Pancreas (tissue), 10 donors: Measurements from ENCODE around the gene UBE2D3. TPM values are rescaled to one million over a fixed set of nuclear protein-coding genes. Genes with fewer than 3 reads are reported as not detected.
A peak's percentile ranks its signal among the peaks of the same experiment; 100 is the strongest.

Experiments
- ATAC-seq, 4 donors: fragments of 200-7000 bp; cut with Tn5 transposase; one replicate each; pipeline versions ENCODE4 v1.8.0 to v1.9.1; 2020; ENCODE audit warnings: mild to moderate bottlenecking in 4 of 4, moderate library complexity in 4 of 4
- DNase-seq, 6 donors: peaks; one replicate each; pipeline ENCODE4 v3.0.0-alpha.2; 2020
- FAIRE-seq: peaks from 2 replicates; lab custom pipeline; 2012; peaks lifted over from hg19 to GRCh38; lab: Jason Lieb, UNC
- H3K27ac ChIP-seq, 4 donors: fragments of 200-600 bp; sonication (generic); 1 replicate in 3 of 4; 2 replicates in 1 of 4; pipeline versions ENCODE4 v1.5.0 to v1.8.0; 2020
- H3K27me3 ChIP-seq, 4 donors: fragments of 200-600 bp; one replicate each; pipeline ENCODE4 v1.8.0; 2021
- H3K36me3 ChIP-seq, 3 donors: fragments of 200-600 bp; sonication (generic) in 1 of 3; one replicate each; pipeline versions ENCODE4 v1.5.0 to v1.8.0; 2020 to 2021
- H3K4me1 ChIP-seq, 3 donors: fragments of 200-600 bp; one replicate each; pipeline ENCODE4 v1.8.0; 2021
- H3K4me3 ChIP-seq, 4 donors: fragments of 200-600 bp; sonication (generic) in 2 of 4; one replicate each; pipeline versions ENCODE4 v1.5.0 to v1.8.0; 2020 to 2021
- H3K9me3 ChIP-seq, 4 donors: fragments of 200-600 bp; one replicate each; pipeline ENCODE4 v1.8.0; 2021
- WGBS, 2 donors: extraction: QIAGEN DNeasy Blood & Tissue Kit; methylation state at CpG; one replicate each; pipeline ENCODE4 v1.1.7; 2013; 5-methylcytosine and 5-hydroxymethylcytosine counted together
- intact Hi-C, 3 donors: fragments of 100-400 bp; cut with DNase I; formaldehyde crosslinking; loops; one replicate each; pipeline versions ENCODE4 v1.11.1 to v1.14.2; 2022
- polyA plus RNA-seq, 2 donors: library from polyadenylated mRNA; stranded (reverse); fragments of 200-250 nt; gene quantifications; one replicate each; pipeline ENCODE4 v1.2.3, GENCODE V29; 2013
- total RNA-seq, 6 donors: library from RNA; stranded (reverse); fragmentation: NEBNext Ultra II Directional in 4 of 6; extraction: Animal tissue kit (Norgen Biotek cat#: 25700) in 4 of 6; gene quantifications; one replicate each; pipeline versions ENCODE4 v1.2.1 to v1.2.4, GENCODE V29; 2021 to 2023
- TF ChIP-seq, protein P1 (sequence below), 4 donors: fragments of 200-600 bp; sonication (generic) in 3 of 4; IDR thresholded peaks; one replicate each; pipeline versions ENCODE4 v1.5.0 to v1.8.0; 2021; ENCODE audit warnings: antibody characterized with exemption in 4 of 4
- donor health status: healthy with polysubstance abuse.
- donor health status: DM: no; HTN: no; CAD: no; lungs with moderate emphysema.
- donor health status: DM: no; HTN: no; CAD: no.
- donor health status: control.
- donor health status: control.
- donor health status: Bipolar disorder and iron deficiency.
- donor health status: DM: yes; HTN: yes; CAD: no.
- donor health status: DM: no; HTN: no; CAD: no.
- donor health status: DM: no; HTN: no; CAD: no.
- donor health status: DM: yes; HTN: yes; CAD: no.

Gene UBE2D3
- total and polyA plus RNA-seq, 8 donors: 90.6 to 141 (median 130) TPM

DNA sequence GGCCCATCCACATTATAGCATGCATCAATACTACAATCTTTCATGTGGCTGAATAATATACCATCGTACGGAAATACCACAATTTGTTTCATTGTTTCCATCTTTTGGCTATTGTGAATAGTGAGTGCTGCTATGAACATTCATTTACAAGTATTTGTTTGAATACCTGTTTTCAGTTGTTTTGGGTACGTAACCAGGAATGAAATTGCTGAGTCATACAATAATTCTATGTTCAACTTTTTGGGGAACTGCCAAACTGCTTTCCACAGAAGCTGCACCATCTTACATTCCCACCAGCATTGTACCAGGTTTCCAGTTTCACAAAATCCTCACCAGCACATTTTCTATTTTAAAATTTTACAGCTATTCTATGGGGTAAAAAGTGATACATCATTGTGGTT is 38.0 kb downstream of the UBE2D3 start:
- intact Hi-C loops: no loop called here
- no peak for DNase-seq
- Histone ChIP-seq H3K4me1 (no peaks in the 10 kb centered on the region), H3K27me3 (no peaks in the 10 kb centered on the region), H3K27ac (no peak overlapping the region), H3K36me3 (no peaks in the 10 kb centered on the region), H3K9me3 (no peaks in the 10 kb centered on the region), H3K4me3 (no peak overlapping the region)
- FAIRE-seq: no peak
- TF ChIP-seq, protein P1, sequence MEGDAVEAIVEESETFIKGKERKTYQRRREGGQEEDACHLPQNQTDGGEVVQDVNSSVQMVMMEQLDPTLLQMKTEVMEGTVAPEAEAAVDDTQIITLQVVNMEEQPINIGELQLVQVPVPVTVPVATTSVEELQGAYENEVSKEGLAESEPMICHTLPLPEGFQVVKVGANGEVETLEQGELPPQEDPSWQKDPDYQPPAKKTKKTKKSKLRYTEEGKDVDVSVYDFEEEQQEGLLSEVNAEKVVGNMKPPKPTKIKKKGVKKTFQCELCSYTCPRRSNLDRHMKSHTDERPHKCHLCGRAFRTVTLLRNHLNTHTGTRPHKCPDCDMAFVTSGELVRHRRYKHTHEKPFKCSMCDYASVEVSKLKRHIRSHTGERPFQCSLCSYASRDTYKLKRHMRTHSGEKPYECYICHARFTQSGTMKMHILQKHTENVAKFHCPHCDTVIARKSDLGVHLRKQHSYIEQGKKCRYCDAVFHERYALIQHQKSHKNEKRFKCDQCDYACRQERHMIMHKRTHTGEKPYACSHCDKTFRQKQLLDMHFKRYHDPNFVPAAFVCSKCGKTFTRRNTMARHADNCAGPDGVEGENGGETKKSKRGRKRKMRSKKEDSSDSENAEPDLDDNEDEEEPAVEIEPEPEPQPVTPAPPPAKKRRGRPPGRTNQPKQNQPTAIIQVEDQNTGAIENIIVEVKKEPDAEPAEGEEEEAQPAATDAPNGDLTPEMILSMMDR (IDR thresholded peaks at IDR 0.05): no peak
- WGBS, 2 donors: 65 to 68% methylated on average over 3 of the region's 3 CpGs
- ATAC-seq: peak in 2 of 4 donors; percentile 18 to 46

DNA sequence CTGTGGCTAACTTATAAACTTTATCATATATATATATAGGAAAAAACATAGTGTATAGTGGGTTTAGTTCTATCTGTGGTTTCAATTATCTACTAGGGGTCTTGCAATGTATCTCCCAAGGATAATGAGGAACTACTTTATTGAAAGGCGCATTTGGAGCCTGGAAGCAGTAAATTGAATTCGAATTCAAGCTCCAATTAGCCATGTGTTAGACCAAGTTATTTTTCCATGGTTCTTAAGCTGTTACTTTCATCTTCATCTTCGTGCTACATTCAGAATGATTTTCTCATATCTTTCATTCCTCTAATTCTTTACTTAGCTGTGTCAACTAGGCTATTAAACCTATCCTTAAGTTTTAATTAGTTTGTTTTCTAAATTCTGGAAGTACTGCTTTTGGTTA is 39.4 kb downstream of the UBE2D3 start:
- H3K27ac ChIP-seq: no peak overlapping the region
- intact Hi-C loops: no loop called here
- no peaks in the 10 kb centered on the region for H3K27me3 ChIP-seq
- no peaks in the 10 kb centered on the region for H3K9me3 ChIP-seq
- H3K36me3 ChIP-seq: no peaks in the 10 kb centered on the region
- FAIRE-seq (no peak), DNase-seq (no peak), ATAC-seq (no peak)
- no peak overlapping the region for H3K4me3 ChIP-seq
- WGBS, 2 donors: 91 to 92% methylated on average over 3 of the region's 3 CpGs
- TF ChIP-seq, protein P1 (IDR thresholded peaks at IDR 0.05): no peak
- H3K4me1 ChIP-seq: no peaks in the 10 kb centered on the region

DNA sequence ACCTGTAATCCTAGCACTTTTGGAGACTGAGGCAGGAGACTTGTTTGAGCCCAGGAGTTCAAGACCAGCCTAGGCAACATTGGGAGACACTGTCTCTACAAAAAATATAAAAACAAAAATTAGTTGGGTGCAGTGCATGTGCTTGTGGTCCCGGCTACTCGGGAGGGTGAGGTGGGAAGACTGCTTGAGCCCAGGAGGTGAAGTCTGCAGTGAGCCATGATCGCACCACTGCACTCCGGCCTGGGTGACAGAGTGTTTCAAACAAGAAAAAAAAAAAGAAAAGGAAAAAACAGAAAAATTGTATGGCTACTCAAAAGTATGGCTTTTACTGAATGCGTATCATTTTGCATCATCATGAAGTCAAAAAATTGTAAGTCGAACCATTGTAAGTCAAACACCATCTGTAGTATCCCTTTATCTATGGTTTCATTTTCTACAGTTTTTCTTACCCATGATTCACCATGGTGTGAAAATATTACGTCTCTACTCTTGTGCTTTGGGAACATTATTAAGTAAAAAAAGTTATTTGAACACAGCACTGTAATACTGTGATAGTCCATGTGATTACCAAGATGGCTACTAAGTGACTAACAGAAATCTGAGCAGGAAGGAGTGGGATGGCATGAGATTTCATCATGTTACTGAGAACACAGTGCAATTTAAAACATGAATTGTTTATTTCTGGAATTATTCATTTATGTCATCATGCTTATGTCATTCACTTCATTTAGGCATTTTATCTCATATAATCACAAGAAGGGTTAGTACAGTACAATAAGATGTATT is 40.1 kb downstream of the UBE2D3 start:
- Histone ChIP-seq H3K27me3 (no peaks in the 10 kb centered on the region), H3K4me3 (no peak overlapping the region), H3K9me3 (no peaks in the 10 kb centered on the region), H3K4me1 (no peaks in the 10 kb centered on the region), H3K36me3 (no peaks in the 10 kb centered on the region), H3K27ac (no peak overlapping the region)
- FAIRE-seq (no peak), ATAC-seq (no peak), DNase-seq (no peak)
- 94% methylated on average over 7 of the region's 7 CpGs for WGBS, 2 donors
- TF ChIP-seq, protein P1 (IDR thresholded peaks at IDR 0.05): no peak
- intact Hi-C loops: no loop called here

DNA sequence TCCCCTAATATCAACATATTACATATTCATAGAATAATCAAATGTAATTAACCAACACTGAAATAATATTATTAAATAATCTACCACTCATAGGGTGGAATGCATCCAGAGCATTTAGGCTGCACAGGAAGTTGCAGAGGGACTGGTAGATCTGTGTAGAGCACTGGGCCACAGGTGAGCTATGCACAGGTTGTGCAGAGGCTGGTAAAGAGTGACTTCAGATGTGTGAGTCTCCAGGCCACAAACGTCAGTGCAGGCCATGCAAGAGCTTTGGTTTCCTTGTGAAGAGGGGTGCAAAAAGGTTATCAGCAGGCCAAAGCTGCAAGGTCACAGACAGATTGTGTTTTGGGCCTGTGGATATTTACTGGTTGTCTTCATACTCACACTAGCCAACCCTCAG is 41.1 kb downstream of the UBE2D3 start:
- intact Hi-C loops: no loop called here
- Histone ChIP-seq H3K9me3 (no peaks in the 10 kb centered on the region), H3K36me3 (no peaks in the 10 kb centered on the region), H3K27ac (no peak overlapping the region), H3K4me1 (no peaks in the 10 kb centered on the region), H3K4me3 (no peak overlapping the region), H3K27me3 (no peaks in the 10 kb centered on the region)
- 15 to 17% methylated on average over 1 of the region's 1 CpG for WGBS, 2 donors
- TF ChIP-seq, protein P1 (IDR thresholded peaks at IDR 0.05): no peak
- no peak for DNase-seq
- no peak for ATAC-seq
- FAIRE-seq: no peak

DNA sequence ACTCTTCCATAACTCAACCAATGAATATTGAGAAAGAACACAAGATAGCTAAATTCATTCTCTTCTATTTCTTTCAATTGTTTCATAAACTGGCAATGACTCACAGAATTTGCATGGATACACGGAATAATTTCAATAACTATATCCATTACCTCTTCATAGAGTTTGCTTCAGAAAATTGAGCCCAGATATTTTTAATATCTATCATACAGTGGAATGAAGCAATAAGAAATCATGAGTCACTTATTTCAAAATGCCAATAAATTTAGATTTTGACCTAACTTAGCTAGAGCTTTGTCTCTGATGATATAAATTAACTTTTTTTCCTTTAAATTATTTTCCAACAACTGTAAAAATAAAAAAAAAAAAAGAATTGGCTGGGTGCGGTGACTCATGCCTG is 44.3 kb downstream of the UBE2D3 start:
- Histone ChIP-seq H3K27me3 (no peaks in the 10 kb centered on the region), H3K4me1 (no peaks in the 10 kb centered on the region), H3K4me3 (no peak overlapping the region), H3K36me3 (no peaks in the 10 kb centered on the region), H3K27ac (no peak overlapping the region), H3K9me3 (no peaks in the 10 kb centered on the region)
- DNase-seq: no peak
- intact Hi-C loops: no loop called here
- TF ChIP-seq, protein P1 (IDR thresholded peaks at IDR 0.05): no peak
- WGBS, 2 donors: 88 to 94% methylated on average over 2 of the region's 2 CpGs
- no peak for FAIRE-seq
- ATAC-seq: no peak
